IMR-90 (cell line): Measurements from ENCODE around the gene CLCN5. TPM values are rescaled to one million over a fixed set of nuclear protein-coding genes. Genes with fewer than 3 reads are reported as not detected.

Experiments
- ATAC-seq: fragments of 200-7000 bp; cut with Tn5 transposase; 2 replicates; pipeline ENCODE4 v1.9.1; 2020; ENCODE audit warnings: low read depth, mild to moderate bottlenecking, moderate library complexity
- BruUV-seq: library from RNA; stranded (reverse); fragments of 400-500 nt; replicated peaks from 2 replicates; lab custom pipeline; 2021; lab: Mats Ljungman, UMichigan
- CTCF ChIA-PET: fragments of 300-600 bp; formaldehyde crosslinking; extraction: SDS; loops from one replicate; lab custom pipeline; 2021; ENCODE audit warnings: antibody characterized with exemption; lab: Yijun Ruan, JAX
- POLR2A ChIA-PET: fragments of 300-600 bp; sonication (Branson Sonifier 250); formaldehyde crosslinking; loops from one replicate; lab custom pipeline; 2022; ENCODE audit warnings: antibody characterized with exemption; ENCODE audit not compliant: unreplicated experiment; lab: Charles Lee
- DNase-seq: peaks from one replicate; pipeline ENCODE4 v3.0.0; 2013
- H2AFZ ChIP-seq: replicated peaks from 2 replicates; pipeline ENCODE3; 2013; ENCODE audit warnings: low read length, mild to moderate bottlenecking; ENCODE audit not compliant: poor library complexity
- H2AK5ac ChIP-seq: 2 replicates; pipeline ENCODE4 v1.6.1; 2013; ENCODE audit warnings: low read depth, low read length, inconsistent platforms
- H2AK9ac ChIP-seq: replicated peaks from 2 replicates; pipeline ENCODE3; 2013; ENCODE audit warnings: mild to moderate bottlenecking, low read depth, low read length, moderate library complexity; ENCODE audit not compliant: poor library complexity
- H2BK120ac ChIP-seq: 2 replicates; pipeline ENCODE4 v1.6.1; 2013; ENCODE audit warnings: low read depth, low read length, inconsistent platforms
- H2BK15ac ChIP-seq: 3 replicates; pipeline ENCODE4 v1.6.1; 2013; ENCODE audit warnings: low read depth, low read length, inconsistent platforms
- H2BK20ac ChIP-seq: 2 replicates; pipeline ENCODE4 v1.6.1; 2013; ENCODE audit warnings: low read depth, mild to moderate bottlenecking, inconsistent platforms, low read length, moderate library complexity
- H2BK5ac ChIP-seq: 2 replicates; pipeline ENCODE4 v1.6.1; 2013; ENCODE audit warnings: mild to moderate bottlenecking, low read depth, low read length, inconsistent platforms; ENCODE audit not compliant: poor library complexity, severe bottlenecking
- H3K14ac ChIP-seq: replicated peaks from 2 replicates; pipeline ENCODE4 v1.6.1; 2013; ENCODE audit warnings: low read depth, low read length, inconsistent platforms
- H3K18ac ChIP-seq: 2 replicates; pipeline ENCODE4 v1.6.1; 2013; ENCODE audit warnings: low read depth, low read length, control low read depth
- H3K23ac ChIP-seq: 2 replicates; pipeline ENCODE4 v1.6.1; 2013; ENCODE audit warnings: low read depth, low read length, inconsistent platforms
- H3K27ac ChIP-seq: 2 replicates; pipeline ENCODE4 v1.5.1; 2013; ENCODE audit warnings: mild to moderate bottlenecking, control low read depth, low read length; ENCODE audit not compliant: insufficient read depth
- H3K27me3 ChIP-seq: 2 replicates; pipeline ENCODE4 v1.6.1; 2013; ENCODE audit warnings: low read length; ENCODE audit not compliant: control insufficient read depth, insufficient read depth
- H3K36me3 ChIP-seq: 2 replicates; pipeline ENCODE4 v1.6.1; 2013; ENCODE audit warnings: low read length, mixed read lengths; ENCODE audit not compliant: control insufficient read depth, insufficient read depth
- H3K4ac ChIP-seq: 2 replicates; pipeline ENCODE4 v1.6.1; 2013; ENCODE audit warnings: low read depth, low read length, inconsistent platforms
- H3K4me1 ChIP-seq: 2 replicates; pipeline ENCODE4 v1.6.1; 2013; ENCODE audit warnings: low read length, mixed read lengths; ENCODE audit not compliant: control insufficient read depth, insufficient read depth
- H3K4me2 ChIP-seq: 2 replicates; pipeline ENCODE4 v1.6.1; 2013; ENCODE audit warnings: low read depth, mild to moderate bottlenecking, control low read depth, low read length, moderate library complexity
- H3K4me3 ChIP-seq: 2 replicates; pipeline ENCODE4 v1.5.1; 2013; ENCODE audit warnings: low read depth, mild to moderate bottlenecking, control low read depth, low read length, moderate library complexity; ENCODE audit not compliant: insufficient read depth
- H3K56ac ChIP-seq: 2 replicates; pipeline ENCODE4 v1.6.1; 2013; ENCODE audit warnings: low read length, inconsistent platforms; ENCODE audit not compliant: insufficient read depth; ENCODE audit errors: extremely low read depth
- H3K79me1 ChIP-seq, 2 experiments: 2 replicates each; pipeline ENCODE4 v1.6.1; 2013; ENCODE audit warnings: low read length in 2 of 2, inconsistent platforms in 1 of 2, low read depth in 1 of 2
- H3K9ac ChIP-seq: 2 replicates; pipeline ENCODE4 v1.6.1; 2013; ENCODE audit warnings: low read depth, low read length, control low read depth
- H3K9me1 ChIP-seq: 2 replicates; pipeline ENCODE4 v1.6.1; 2013; ENCODE audit warnings: low read length, inconsistent platforms; ENCODE audit not compliant: insufficient read depth
- H3K9me3 ChIP-seq: 2 replicates; pipeline ENCODE4 v1.6.1; 2013; ENCODE audit warnings: low read length; ENCODE audit not compliant: control insufficient read depth, insufficient read depth
- H4K20me1 ChIP-seq: 2 replicates; pipeline ENCODE4 v1.6.1; 2013; ENCODE audit warnings: low read length, inconsistent platforms; ENCODE audit not compliant: insufficient read depth
- H4K5ac ChIP-seq: 2 replicates; pipeline ENCODE4 v1.6.1; 2013; ENCODE audit warnings: mild to moderate bottlenecking, low read depth, low read length, control low read depth
- H4K8ac ChIP-seq, 2 experiments: 2 replicates each; pipeline ENCODE4 v1.6.1; 2013; ENCODE audit warnings: low read depth in 2 of 2, low read length in 2 of 2, control low read depth in 1 of 2, inconsistent platforms in 1 of 2
- H4K91ac ChIP-seq: 2 replicates; pipeline ENCODE4 v1.6.1; 2013; ENCODE audit warnings: low read depth, low read length, inconsistent platforms; ENCODE audit not compliant: insufficient read depth
- BHLHE40 ChIP-seq: fragments of 150-350 bp; IDR thresholded peaks from 2 replicates; pipeline ENCODE4 v1.6.1; 2016; ENCODE audit warnings: mild to moderate bottlenecking, low read depth, low read length
- CEBPB ChIP-seq: IDR thresholded peaks from 2 replicates; pipeline ENCODE4 v1.6.1; 2012; ENCODE audit warnings: low read depth, low read length, improper control_type of control experiment
- CHD1 ChIP-seq: IDR thresholded peaks from 2 replicates; pipeline ENCODE4 v1.6.1; 2012; ENCODE audit warnings: low read depth, low read length, improper control_type of control experiment
- CTCF ChIP-seq: conservative IDR thresholded peaks from 2 replicates; pipeline ENCODE4 v1.5.1; 2012; ENCODE audit warnings: mild to moderate bottlenecking, low read depth, low read length, improper control_type of control experiment
- ELK1 ChIP-seq: fragments of 150-350 bp; IDR thresholded peaks from 2 replicates; pipeline ENCODE4 v1.6.1; 2016; ENCODE audit warnings: low read depth, mild to moderate bottlenecking, low read length, moderate library complexity, borderline replicate concordance
- FOS ChIP-seq: fragments of 150-350 bp; IDR thresholded peaks from 2 replicates; pipeline ENCODE4 v1.6.1; 2016; ENCODE audit warnings: low read depth, low read length
- MAFK ChIP-seq: IDR thresholded peaks from 2 replicates; pipeline ENCODE4 v1.6.1; 2012; ENCODE audit warnings: low read depth, low read length, improper control_type of control experiment
- MAZ ChIP-seq: IDR thresholded peaks from 2 replicates; pipeline ENCODE4 v1.6.1; 2012; ENCODE audit warnings: low read depth, mild to moderate bottlenecking, low read length, improper control_type of control experiment, moderate library complexity, borderline replicate concordance
- MXI1 ChIP-seq: IDR thresholded peaks from 2 replicates; pipeline ENCODE4 v1.6.1; 2012; ENCODE audit warnings: low read depth, mild to moderate bottlenecking, low read length, moderate library complexity, borderline replicate concordance
- NFE2L2 ChIP-seq: fragments of 150-350 bp; IDR thresholded peaks from 2 replicates; pipeline ENCODE4 v1.6.1; 2016; ENCODE audit warnings: low read depth, mild to moderate bottlenecking, low read length
- POLR2A ChIP-seq: IDR thresholded peaks from 2 replicates; pipeline ENCODE4 v1.6.1; 2012; ENCODE audit warnings: mild to moderate bottlenecking, low read depth, low read length
- RAD21 ChIP-seq: IDR thresholded peaks from 2 replicates; pipeline ENCODE4 v1.6.1; 2012; ENCODE audit warnings: low read length, improper control_type of control experiment
- RCOR1 ChIP-seq: IDR thresholded peaks from 2 replicates; pipeline ENCODE4 v1.6.1; 2012; ENCODE audit warnings: mild to moderate bottlenecking, low read length, improper control_type of control experiment; ENCODE audit not compliant: insufficient replicate concordance
- RFX5 ChIP-seq: IDR thresholded peaks from 2 replicates; pipeline ENCODE4 v1.8.0; 2012; ENCODE audit warnings: low read depth, mild to moderate bottlenecking, low read length, moderate library complexity
- SMC3 ChIP-seq: fragments of 150-350 bp; IDR thresholded peaks from 2 replicates; pipeline ENCODE4 v1.6.1; 2016; ENCODE audit warnings: low read depth, mild to moderate bottlenecking, antibody characterized with exemption, low read length, moderate library complexity
- USF2 ChIP-seq: fragments of 150-350 bp; IDR thresholded peaks from 2 replicates; pipeline ENCODE4 v1.6.1; 2017; ENCODE audit warnings: mild to moderate bottlenecking, antibody characterized with exemption, low read length, low read depth
- WGBS, 2 experiments: methylation state at CpG; one replicate each; pipeline versions ENCODE4 v1.1.5 to v1.1.7; 2013; ENCODE audit warnings: missing lambda C conversion rate in 2 of 2; ENCODE audit not compliant: insufficient read length in 1 of 2; ENCODE audit errors: extremely low coverage in 2 of 2; 5-methylcytosine and 5-hydroxymethylcytosine counted together
- dilution Hi-C: fragments of 300-500 bp; cut with HindIII; formaldehyde crosslinking; loops from one replicate; pipeline ENCODE4 v1.14.3; 2018; ENCODE audit warnings: low sequenced_read_pairs; ENCODE audit not compliant: unreplicated experiment
- in situ Hi-C: fragments of 300-500 bp; cut with MboI; formaldehyde crosslinking; loops from 3 replicates; pipeline ENCODE4 v1.14.3; 2019; ENCODE audit warnings: low sequenced_read_pairs, inconsistent platforms, mixed read lengths
- intact Hi-C: fragments of 100-400 bp; cut with micrococcal nuclease; formaldehyde crosslinking; loops from 2 replicates; pipeline ENCODE4 v1.10.0; 2022
- polyA plus RNA-seq, 3 experiments: library from polyadenylated mRNA; depleted of rRNA; stranded (reverse); fragments of >200 nt; gene quantifications; 2 replicates each; pipeline ENCODE4 v1.2.3, GENCODE V29; 2012; ENCODE audit warnings: low replicate concordance in 1 of 3
- total RNA-seq: library from RNA; depleted of rRNA; stranded (reverse); fragments of >200 nt; gene quantifications from 2 replicates; pipeline ENCODE4 v1.2.3, GENCODE V29; 2012

Gene CLCN5
- total and polyA plus RNA-seq, 2 of the 4 experiments (the other 2 are of a cell fraction), result 1.4 to 5.9 TPM

- H3K4me2 ChIP-seq, result no peak overlapping the region
- ChIA-PET CTCF (no interaction called here), POLR2A (no interaction called here)
- no peak overlapping the region for H3K18ac ChIP-seq
- H3K9me1 ChIP-seq, result no peaks in the 10 kb centered on the region
- H3K9ac ChIP-seq, result no peak overlapping the region
- no TSS peak for BruUV-seq
- no peak overlapping the region for H4K8ac ChIP-seq
- dilution Hi-C loops, result no loop called here
- H3K56ac ChIP-seq, result no peak overlapping the region
- no peak overlapping the region for H2AK5ac ChIP-seq
- no peaks in the 10 kb centered on the region for H3K36me3 ChIP-seq
- no peak for DNase-seq
- no peak overlapping the region for H2AK9ac ChIP-seq
- H2BK5ac ChIP-seq, result no peak overlapping the region
- no peaks in the 10 kb centered on the region for H4K20me1 ChIP-seq
- H3K4ac ChIP-seq, result no peak overlapping the region
- no peaks in the 10 kb centered on the region for H3K27me3 ChIP-seq
- no peak overlapping the region for H3K14ac ChIP-seq
- intact Hi-C loops, result no loop called here
- H4K5ac ChIP-seq, result no peak overlapping the region
- H4K91ac ChIP-seq, result no peak overlapping the region
- no peak overlapping the region for H3K4me3 ChIP-seq
- H2BK15ac ChIP-seq, result no peak overlapping the region
- H3K79me1 ChIP-seq, result no peaks in the 10 kb centered on the region
- no peak overlapping the region for H3K23ac ChIP-seq
- TF ChIP-seq CEBPB (no peak), MXI1 (no peak), FOS (no peak), RCOR1 (no peak), MAZ (no peak), ELK1 (no peak), MAFK (no peak), RAD21 (no peak), NFE2L2 (no peak), USF2 (no peak), CHD1 (no peak), RFX5 (no peak), SMC3 (no peak), POLR2A (no peak), BHLHE40 (no peak), CTCF (no peak)
- no peak overlapping the region for H2BK20ac ChIP-seq
- no peak overlapping the region for H2BK120ac ChIP-seq
- H2AFZ ChIP-seq, result no peak overlapping the region
- ATAC-seq, result 0 out of 2 replicates have a peak, but pooled peaks have one; percentile 17
- no peak overlapping the region for H3K27ac ChIP-seq
- H3K4me1 ChIP-seq, result no peaks in the 10 kb centered on the region
- WGBS, 2 experiments, result no CpG with 5 or more reads among the region's 3 CpGs
- no peaks in the 10 kb centered on the region for H3K9me3 ChIP-seq
- in situ Hi-C loops, result no loop called here
These were observed 11.8 kb downstream of the CLCN5 start for GRCh38 chrX:49934148-49934547.
